ENCODE data around the gene ATP11C.
"Not testable (repeated sequence)": the region's sequence is repeated elsewhere in the genome, so short reads cannot be mapped to it uniquely, and the experiment has no call there.

The ATP11C gene

DNA sequence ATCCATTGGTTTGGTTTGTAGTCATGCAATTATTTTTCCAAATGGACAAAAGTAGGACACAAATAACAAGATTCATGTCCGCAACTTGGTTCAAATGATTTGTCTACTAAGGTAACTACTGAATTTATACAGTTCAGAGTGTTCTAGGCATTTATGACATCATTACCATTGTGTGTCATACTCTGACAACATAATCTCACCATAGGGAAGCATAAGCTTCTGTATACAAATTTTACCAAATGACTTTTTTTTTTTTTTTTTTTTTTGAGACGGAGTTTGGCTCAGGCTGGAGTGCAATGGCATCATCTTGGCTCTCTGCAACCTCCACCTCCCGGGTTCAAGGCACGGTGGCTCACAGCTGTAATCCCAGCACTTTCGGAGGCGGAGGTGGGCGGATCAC, 32.6 kb upstream of the ATP11C start, which contains the start of gene CXorf66:
TSS of gene CXorf66 (minus strand) at position 101 of the 400 bp plus-strand sequence. CDS start at position 76, 25 bp downstream.
- TF ChIP-seq, protein P1, sequence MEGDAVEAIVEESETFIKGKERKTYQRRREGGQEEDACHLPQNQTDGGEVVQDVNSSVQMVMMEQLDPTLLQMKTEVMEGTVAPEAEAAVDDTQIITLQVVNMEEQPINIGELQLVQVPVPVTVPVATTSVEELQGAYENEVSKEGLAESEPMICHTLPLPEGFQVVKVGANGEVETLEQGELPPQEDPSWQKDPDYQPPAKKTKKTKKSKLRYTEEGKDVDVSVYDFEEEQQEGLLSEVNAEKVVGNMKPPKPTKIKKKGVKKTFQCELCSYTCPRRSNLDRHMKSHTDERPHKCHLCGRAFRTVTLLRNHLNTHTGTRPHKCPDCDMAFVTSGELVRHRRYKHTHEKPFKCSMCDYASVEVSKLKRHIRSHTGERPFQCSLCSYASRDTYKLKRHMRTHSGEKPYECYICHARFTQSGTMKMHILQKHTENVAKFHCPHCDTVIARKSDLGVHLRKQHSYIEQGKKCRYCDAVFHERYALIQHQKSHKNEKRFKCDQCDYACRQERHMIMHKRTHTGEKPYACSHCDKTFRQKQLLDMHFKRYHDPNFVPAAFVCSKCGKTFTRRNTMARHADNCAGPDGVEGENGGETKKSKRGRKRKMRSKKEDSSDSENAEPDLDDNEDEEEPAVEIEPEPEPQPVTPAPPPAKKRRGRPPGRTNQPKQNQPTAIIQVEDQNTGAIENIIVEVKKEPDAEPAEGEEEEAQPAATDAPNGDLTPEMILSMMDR (conservative IDR thresholded peaks at IDR 0.05; ENCODE audit: low read depth, low read length): no peak
- no peak within 1 kb of the TSS for H3K27ac ChIP-seq
- no peak within 1 kb of the TSS for H3K9ac ChIP-seq
- no peak within 1 kb of the TSS for H2AFZ ChIP-seq (ENCODE audit: low read depth)
- H3K4me2 ChIP-seq: no peak within 1 kb of the TSS
- H3K79me2 ChIP-seq (ENCODE audit: insufficient read depth, low read depth): no peaks in the 10 kb centered on the region
- H3K27me3 ChIP-seq (ENCODE audit: insufficient read depth, low read depth): no peaks in the 10 kb centered on the region
- H4K20me1 ChIP-seq (ENCODE audit: insufficient read depth): no peaks in the 10 kb centered on the region
- H3K4me3 ChIP-seq (IDR thresholded peaks at IDR 0.05; ENCODE audit: insufficient read depth, low read depth, low read length): no peak within 1 kb of the TSS
- no peaks in the 10 kb centered on the region for H3K36me3 ChIP-seq (ENCODE audit: insufficient read depth)
- H3K4me1 ChIP-seq (ENCODE audit: low read depth, poor library complexity, severe bottlenecking): no peaks in the 10 kb centered on the region

DNA sequence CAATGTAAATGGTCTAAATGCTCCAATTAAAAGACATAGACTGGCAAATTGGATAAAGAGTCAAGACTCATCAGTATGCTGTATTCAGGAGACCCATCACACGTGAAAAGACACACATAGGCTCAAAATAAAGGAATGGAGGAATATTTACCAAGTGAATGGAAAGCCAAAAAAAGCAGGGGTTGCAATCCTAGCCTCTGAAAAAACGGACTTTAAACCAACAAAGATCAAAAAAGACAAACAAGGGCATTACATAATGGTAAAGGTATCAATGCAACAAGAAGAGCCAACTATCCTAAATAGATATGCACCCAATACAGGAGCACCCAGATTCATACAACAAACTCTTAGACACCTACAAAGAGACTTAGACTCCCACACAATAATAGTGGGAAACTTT, 28.2 kb upstream of the ATP11C start:
- H3K79me2 ChIP-seq (ENCODE audit: insufficient read depth, low read depth); H3K9ac ChIP-seq; H3K4me2 ChIP-seq; H2AFZ ChIP-seq (ENCODE audit: low read depth); H3K27me3 ChIP-seq (ENCODE audit: insufficient read depth, low read depth); H3K36me3 ChIP-seq (ENCODE audit: insufficient read depth); H3K4me1 ChIP-seq (ENCODE audit: low read depth, poor library complexity, severe bottlenecking); H3K4me3 ChIP-seq (IDR thresholded peaks at IDR 0.05; ENCODE audit: insufficient read depth, low read depth, low read length); H3K27ac ChIP-seq; H4K20me1 ChIP-seq (ENCODE audit: insufficient read depth): not testable (repeated sequence)

DNA sequence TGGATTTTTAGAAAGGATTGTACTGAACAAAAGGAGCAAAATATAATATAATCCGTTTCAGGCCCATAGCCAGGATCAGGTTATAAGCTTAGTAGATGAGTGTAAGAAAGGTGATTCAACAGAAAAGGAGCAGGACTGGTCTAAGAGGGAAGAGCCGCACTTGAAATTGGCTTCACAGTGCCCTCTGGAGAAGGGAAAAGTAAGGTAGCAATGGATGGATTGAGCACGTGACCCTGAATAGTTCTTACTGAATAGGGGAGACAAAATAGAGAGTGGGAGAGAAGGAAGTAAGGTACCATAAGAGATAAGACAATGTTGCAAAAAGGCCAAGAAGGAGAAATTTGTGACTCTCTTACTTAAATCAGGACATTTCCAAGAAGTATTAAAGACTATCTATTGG, 16.9 kb upstream of the ATP11C start:
- Histone ChIP-seq H3K4me1 (ENCODE audit: low read depth, poor library complexity, severe bottlenecking) (no peaks in the 10 kb centered on the region), H2AFZ (ENCODE audit: low read depth) (no peak overlapping the region), H3K27ac (no peak overlapping the region), H3K36me3 (ENCODE audit: insufficient read depth) (no peaks in the 10 kb centered on the region), H3K79me2 (ENCODE audit: insufficient read depth, low read depth) (no peaks in the 10 kb centered on the region), H3K4me2 (no peak overlapping the region), H3K9ac (no peak overlapping the region), H3K4me3 (IDR thresholded peaks at IDR 0.05; ENCODE audit: insufficient read depth, low read depth, low read length) (no peak overlapping the region), H3K27me3 (ENCODE audit: insufficient read depth, low read depth) (no peaks in the 10 kb centered on the region), H4K20me1 (ENCODE audit: insufficient read depth) (no peaks in the 10 kb centered on the region)
- TF ChIP-seq, protein P1 (conservative IDR thresholded peaks at IDR 0.05; ENCODE audit: low read depth, low read length): no peak

DNA sequence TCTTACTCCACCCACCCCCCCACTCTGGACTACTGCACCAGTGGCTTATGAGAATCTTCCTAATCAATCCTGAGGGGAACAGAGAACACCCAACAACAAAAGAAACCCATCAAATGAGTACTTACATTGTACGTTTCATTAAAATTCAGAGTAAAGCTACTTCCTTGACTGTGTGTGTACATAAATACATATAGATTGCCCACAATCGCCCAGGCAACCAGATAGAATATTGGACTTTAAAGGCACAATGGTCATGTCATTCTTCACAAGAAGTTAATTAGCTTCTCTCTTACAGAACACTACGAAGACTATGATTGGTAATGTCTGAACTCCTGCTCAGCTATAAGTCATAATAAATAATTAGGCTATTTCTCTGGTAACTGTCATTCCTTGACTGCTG, 12.2 kb upstream of the ATP11C start:
- TF ChIP-seq, protein P1 (conservative IDR thresholded peaks at IDR 0.05; ENCODE audit: low read depth, low read length): no peak
- Histone ChIP-seq H3K4me3 (IDR thresholded peaks at IDR 0.05; ENCODE audit: insufficient read depth, low read depth, low read length) (no peak overlapping the region), H3K36me3 (ENCODE audit: insufficient read depth) (no peaks in the 10 kb centered on the region), H3K4me2 (no peak overlapping the region), H2AFZ (ENCODE audit: low read depth) (no peak overlapping the region), H3K27ac (no peak overlapping the region), H3K79me2 (ENCODE audit: insufficient read depth, low read depth) (no peaks in the 10 kb centered on the region), H3K27me3 (ENCODE audit: insufficient read depth, low read depth) (no peaks in the 10 kb centered on the region), H3K9ac (no peak overlapping the region), H4K20me1 (ENCODE audit: insufficient read depth) (no peaks in the 10 kb centered on the region), H3K4me1 (ENCODE audit: low read depth, poor library complexity, severe bottlenecking) (no peaks in the 10 kb centered on the region)

DNA sequence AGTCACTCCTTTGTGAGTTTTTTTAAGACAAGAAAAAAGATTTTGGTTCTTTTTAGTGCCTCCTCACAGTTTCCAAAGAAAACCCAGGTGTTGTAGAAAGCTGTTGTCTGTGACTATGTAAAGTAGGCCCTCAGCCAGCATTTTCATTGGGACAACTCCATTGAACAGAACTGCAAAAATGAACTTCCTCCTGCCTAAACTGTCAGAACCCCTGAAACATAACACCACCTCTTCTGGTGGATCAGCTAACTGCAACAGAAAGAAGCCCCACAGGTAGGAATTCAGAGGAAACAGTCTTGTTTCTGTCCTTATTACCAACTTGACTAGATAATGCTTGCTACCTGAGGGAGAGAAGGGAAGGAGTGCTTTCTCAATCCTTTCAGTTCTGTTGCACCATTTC, 3.4 kb upstream of the ATP11C start:
- TF ChIP-seq, protein P1 (conservative IDR thresholded peaks at IDR 0.05; ENCODE audit: low read depth, low read length): no peak
- Histone ChIP-seq H3K4me1 (ENCODE audit: low read depth, poor library complexity, severe bottlenecking) (peaks cover 8% of the 10 kb centered on the region), H3K27me3 (ENCODE audit: insufficient read depth, low read depth) (no peaks in the 10 kb centered on the region), H3K79me2 (ENCODE audit: insufficient read depth, low read depth) (peaks cover 6% of the 10 kb centered on the region; the same call in 1 of the 2 replicates), H3K36me3 (ENCODE audit: insufficient read depth) (no peaks in the 10 kb centered on the region), H3K27ac (no peak overlapping the region), H3K9ac (no peak overlapping the region), H3K4me2 (no peak overlapping the region), H3K4me3 (IDR thresholded peaks at IDR 0.05; ENCODE audit: insufficient read depth, low read depth, low read length) (no peak overlapping the region), H4K20me1 (ENCODE audit: insufficient read depth) (no peaks in the 10 kb centered on the region), H2AFZ (ENCODE audit: low read depth) (no peak overlapping the region)
